GM12878 (cell line): Measurements from ENCODE around the gene GNA15. TPM values are rescaled to one million over a fixed set of nuclear protein-coding genes. Genes with fewer than 3 reads are reported as not detected.

Experiments used
- ATAC-seq: fragments of 200-7000 bp; cut with Tn5 transposase; 3 replicates; pipeline ENCODE4 v1.9.1; 2020; ENCODE audit warnings: mild to moderate bottlenecking, moderate library complexity
- BruUV-seq: library from RNA; stranded (reverse); fragments of 400-500 nt; replicated peaks from 2 replicates; lab custom pipeline; 2021; lab: Mats Ljungman, UMichigan
- CTCF ChIA-PET: fragments of 300-600 bp; sonication (Branson Sonifier 250); formaldehyde crosslinking; extraction: SDS; loops from one replicate; lab custom pipeline; 2021; ENCODE audit warnings: inconsistent platforms; lab: Yijun Ruan, JAX
- POLR2A ChIA-PET: fragments of 350-600 bp; formaldehyde crosslinking; extraction: SDS; loops from one replicate; lab custom pipeline; 2021; ENCODE audit warnings: inconsistent platforms; lab: Charles Lee
- RAD21 ChIA-PET: fragments of 300-600 bp; sonication (Branson Sonifier 250); formaldehyde crosslinking; loops from one replicate; lab custom pipeline; 2023; ENCODE audit warnings: antibody characterized with exemption; ENCODE audit not compliant: unreplicated experiment; lab: Charles Lee
- SMC1A ChIA-PET: fragments of 300-600 bp; sonication (Branson Sonifier 250); formaldehyde crosslinking; loops from one replicate; lab custom pipeline; 2023; ENCODE audit not compliant: unreplicated experiment, uncharacterized antibody; lab: Charles Lee
- DNase-seq: peaks from one replicate; pipeline ENCODE4 v3.0.0-alpha.2; 2011; ENCODE audit warnings: low read depth, low spot score
- FAIRE-seq: peaks from 3 replicates; lab custom pipeline; 2011; peaks lifted over from hg19 to GRCh38; lab: Jason Lieb, UNC
- H2AFZ ChIP-seq: 2 replicates; pipeline ENCODE4 v1.6.0; 2011; ENCODE audit warnings: low read depth, low read length, control low read depth; ENCODE audit not compliant: control insufficient read depth
- H3K27ac ChIP-seq: 2 replicates; pipeline ENCODE4 v1.5.1; 2011; ENCODE audit warnings: control low read depth; ENCODE audit not compliant: control insufficient read depth, insufficient read depth
- H3K27me3 ChIP-seq, 2 experiments: replicated peaks in 1 of 2; 2 replicates each; pipeline versions ENCODE4 v1.6.0 to v1.6.1; 2011; ENCODE audit warnings: low read length in 1 of 2; ENCODE audit not compliant: control insufficient read depth in 2 of 2, insufficient read depth in 2 of 2
- H3K36me3 ChIP-seq, 2 experiments: 2 replicates each; pipeline ENCODE4 v1.5.1; 2011; ENCODE audit warnings: low read length in 1 of 2; ENCODE audit not compliant: control insufficient read depth in 2 of 2, insufficient read depth in 2 of 2
- H3K4me1 ChIP-seq: 2 replicates; pipeline ENCODE4 v1.6.1; 2011; ENCODE audit warnings: mild to moderate bottlenecking, low read length, moderate library complexity, mixed read lengths; ENCODE audit not compliant: control insufficient read depth, insufficient read depth
- H3K4me2 ChIP-seq: 2 replicates; pipeline ENCODE4 v1.6.0; 2011; ENCODE audit warnings: control low read depth; ENCODE audit not compliant: control insufficient read depth, insufficient read depth
- H3K4me3 ChIP-seq: fragments of 200-600 bp; sonication (generic); 2 replicates; pipeline ENCODE4 v1.5.1; 2016
- H3K79me2 ChIP-seq: 2 replicates; pipeline ENCODE4 v1.6.0; 2011; ENCODE audit warnings: low read length; ENCODE audit not compliant: control insufficient read depth, insufficient read depth
- H3K9ac ChIP-seq: 2 replicates; pipeline ENCODE4 v1.8.0; 2011; ENCODE audit warnings: low read length, control low read depth, mixed read lengths; ENCODE audit not compliant: control insufficient read depth, insufficient read depth
- H3K9me3 ChIP-seq: replicated peaks from 3 replicates; pipeline ENCODE4 v1.5.1; 2011; ENCODE audit warnings: mild to moderate bottlenecking, low read length; ENCODE audit not compliant: control insufficient read depth, insufficient read depth
- H4K20me1 ChIP-seq: 2 replicates; pipeline ENCODE4 v1.6.0; 2011; ENCODE audit not compliant: control insufficient read depth, insufficient read depth
- ATF3 ChIP-seq: IDR thresholded peaks from 2 replicates; pipeline ENCODE4 v1.6.1; 2011; ENCODE audit warnings: low read depth, mild to moderate bottlenecking, low read length, moderate library complexity, borderline replicate concordance; ENCODE audit errors: extremely low read depth
- BMI1 ChIP-seq: fragments of 450-650 bp; IDR thresholded peaks from 2 replicates; pipeline ENCODE4 v1.6.1; 2016; ENCODE audit warnings: mild to moderate bottlenecking, moderate library complexity, borderline replicate concordance
- CEBPZ ChIP-seq: fragments of 150-350 bp; IDR thresholded peaks from 2 replicates; pipeline ENCODE4 v1.6.1; 2016; ENCODE audit warnings: low read depth, low read length
- DPF2 ChIP-seq: fragments of 450-650 bp; IDR thresholded peaks from 2 replicates; pipeline ENCODE4 v1.6.1; 2017; ENCODE audit warnings: mild to moderate bottlenecking
- MYB ChIP-seq: fragments of 150-350 bp; IDR thresholded peaks from 2 replicates; pipeline ENCODE4 v1.6.1; 2014; ENCODE audit warnings: mild to moderate bottlenecking, low read depth, low read length, borderline replicate concordance
- MYC ChIP-seq: IDR thresholded peaks from 2 replicates; pipeline ENCODE4 v1.6.1; 2011; ENCODE audit warnings: mild to moderate bottlenecking, low read length, moderate library complexity, inconsistent platforms; ENCODE audit not compliant: insufficient read depth, insufficient replicate concordance, insufficient read length, severe bottlenecking
- NR2C1 ChIP-seq: fragments of 450-650 bp; IDR thresholded peaks from 2 replicates; pipeline ENCODE4 v1.6.1; 2017; ENCODE audit warnings: antibody characterized with exemption, mild to moderate bottlenecking, moderate library complexity
- NR2F1 ChIP-seq: fragments of 450-650 bp; conservative IDR thresholded peaks from 2 replicates; pipeline ENCODE4 v1.6.1; 2017; ENCODE audit warnings: mild to moderate bottlenecking
- RCOR1 ChIP-seq: conservative IDR thresholded peaks from 2 replicates; pipeline ENCODE4 v1.6.1; 2012; ENCODE audit warnings: low read depth, low read length, improper control_type of control experiment
- SMARCA5 ChIP-seq: fragments of 450-650 bp; IDR thresholded peaks from 2 replicates; pipeline ENCODE4 v1.6.1; 2017; ENCODE audit warnings: mild to moderate bottlenecking
- SREBF1 ChIP-seq: IDR thresholded peaks from 2 replicates; pipeline ENCODE4 v1.6.1; 2012; ENCODE audit warnings: mild to moderate bottlenecking, low read length
- TCF7 ChIP-seq: IDR thresholded peaks from 2 replicates; pipeline ENCODE4 v1.6.1; 2014; ENCODE audit warnings: antibody characterized with exemption, borderline replicate concordance
- WGBS: methylation state at CpG from one replicate; pipeline ENCODE4 v1.1.6; 2016; ENCODE audit warnings: low lambda C conversion rate; ENCODE audit not compliant: insufficient replicate concordance, insufficient coverage; ENCODE audit errors: missing lambda C conversion rate; 5-methylcytosine and 5-hydroxymethylcytosine counted together
- in situ Hi-C: fragments of 300-500 bp; cut with MboI; formaldehyde crosslinking; loops from 9 replicates; pipeline ENCODE4 v1.14.3; 2018; ENCODE audit warnings: mixed read lengths
- intact Hi-C: fragments of 100-400 bp; cut with micrococcal nuclease; formaldehyde crosslinking; loops from one replicate; pipeline ENCODE4 v1.14.2; 2022; ENCODE audit not compliant: unreplicated experiment
- polyA plus RNA-seq, 11 experiments: library from polyadenylated mRNA; depleted of rRNA in 4 of 11; unstranded in 6 of 11; stranded (reverse) in 5 of 11; fragments of >200 nt; fragmentation: Nextera tagmentation in 4 of 11; fragmentation: Illumina TruSeq in 1 of 11; extraction: Ambion mirVana in 4 of 11; extraction: Trizol in 1 of 11; gene quantifications; 1 replicate in 1 of 11; 2 replicates in 10 of 11; pipeline versions ENCODE4 v1.2.1 to v1.2.3, GENCODE V29; 2011 to 2016; ENCODE audit warnings: inconsistent platforms in 2 of 11, missing spikeins in 2 of 11, low read depth in 1 of 11
- total RNA-seq, 4 experiments: library from RNA; depleted of rRNA in 3 of 4; stranded (reverse); fragments of >200 nt in 3 of 4; fragmentation: Illumina TruSeq in 1 of 4; extraction: Trizol in 1 of 4; gene quantifications; 2 replicates each; pipeline versions ENCODE4 v1.2.1 to v1.2.3, GENCODE V29; 2013 to 2021

GNA15 gene
- total and polyA plus RNA-seq, 10 of the 15 experiments (the other 5 are each of a cell fraction or from before 2014, with no cell fraction given): 0.42 to 18.0 (median 9.4) TPM

GRCh38 chr19:3152419-3152780 is 16.6 kb downstream of the GNA15 start:
- POLR2A ChIA-PET: no interaction called here
- Histone ChIP-seq H3K4me3 (no peak overlapping the region), H3K79me2 (0 out of 2 replicates have a peak, but pooled peaks cover 1% of the 10 kb centered on the region), H3K9me3 (no peaks in the 10 kb centered on the region; the same call in 2 of the 3 replicates), H3K36me3 (peaks cover 2 to 4% of the 10 kb centered on the region in 2 experiments; a peak in 3 of 4 replicates), H3K4me1 (peaks cover 14% of the 10 kb centered on the region), H3K4me2 (no peak overlapping the region), H4K20me1 (no peaks in the 10 kb centered on the region), H3K9ac (no peak overlapping the region)
- RAD21 ChIA-PET: interaction anchor here (1.2 kb wide), 1 partner anchor 11 kb away, joined by 3 read pairs; no protein-coding TSS in a partner anchor
- ATAC-seq: no peak
- WGBS: 82% methylated on average over 3 of the region's 3 CpGs
- no peak for FAIRE-seq
- in situ Hi-C loops: no loop called here
- no TSS peak for BruUV-seq
- CTCF ChIA-PET: interaction anchor here (1.1 to 1.8 kb wide), 3 partner anchors 10 to 26 kb away, joined by 4 to 5 read pairs (median 4); no protein-coding TSS in a partner anchor
- TF ChIP-seq BMI1: no peak
- TF ChIP-seq TCF7: no peak
- TF ChIP-seq RCOR1: no peak
- no peak for TF ChIP-seq ATF3
- no peak for TF ChIP-seq SREBF1
- TF ChIP-seq NR2C1: 0 out of 2 replicates have a peak, but pooled peaks have one; percentile 8
- no peak for TF ChIP-seq CEBPZ
- TF ChIP-seq MYB: no peak
- no peak for TF ChIP-seq SMARCA5
- TF ChIP-seq NR2F1: peak; percentile 33; the same call in 1 of the 2 replicates
- TF ChIP-seq MYC: no peak
- no peak for TF ChIP-seq DPF2
- TF ChIP-seq, all 136 proteins: peak for 2
- intact Hi-C loops: no loop called here
- SMC1A ChIA-PET: no interaction called here
- no peak overlapping the region for H3K27ac ChIP-seq
- H2AFZ ChIP-seq: no peak overlapping the region
- no peak for DNase-seq
- H3K27me3 ChIP-seq: no peaks in the 10 kb centered on the region
